Posterior cingulate gyrus (tissue), 11 donors: ENCODE data around the gene MMAB.

ENCODE experiments used
- DNase-seq, 10 donors: peaks; one replicate each; pipeline versions ENCODE4 v3.0.0 to v3.0.0-alpha.2; 2020 to 2021; ENCODE audit warnings: mixed read lengths in 3 of 10
- intact Hi-C: fragments of 100-400 bp; cut with DNase I; formaldehyde crosslinking; loops from one replicate; pipeline ENCODE4 v1.15.1; 2023

MMAB gene

GRCh38 chr12:109548258-109548657 is 25.0 kb downstream of the MMAB start:
- intact Hi-C loops: no loop called here
- peak in 3 of 10 donors; percentile 2 to 25 (median 8) for DNase-seq

- peak in 3 of 10 donors; percentile 20 to 70 (median 43) for DNase-seq
Measured at GRCh38 chr12:109547286-109547685, 26.0 kb downstream of the MMAB start.

GRCh38 chr12:109545826-109546225 is 27.5 kb downstream of the MMAB start:
- intact Hi-C loops: no loop called here
- DNase-seq: peak in 2 of 10 donors; percentile 8 to 9

More at GRCh38 chr12:109547286-109547685, 26.0 kb downstream of the MMAB start:
- intact Hi-C loops: no loop called here

GRCh38 chr12:109544955-109545531 is 28.3 kb downstream of the MMAB start:
- intact Hi-C loops: no loop called here
- DNase-seq: peak in 2 of 10 donors; percentile 40 to 80

GRCh38 chr12:109542876-109543275 is 30.4 kb downstream of the MMAB start:
- intact Hi-C loops: no loop called here
- peak in 2 of 10 donors; percentile 19 to 50 for DNase-seq

DNA sequence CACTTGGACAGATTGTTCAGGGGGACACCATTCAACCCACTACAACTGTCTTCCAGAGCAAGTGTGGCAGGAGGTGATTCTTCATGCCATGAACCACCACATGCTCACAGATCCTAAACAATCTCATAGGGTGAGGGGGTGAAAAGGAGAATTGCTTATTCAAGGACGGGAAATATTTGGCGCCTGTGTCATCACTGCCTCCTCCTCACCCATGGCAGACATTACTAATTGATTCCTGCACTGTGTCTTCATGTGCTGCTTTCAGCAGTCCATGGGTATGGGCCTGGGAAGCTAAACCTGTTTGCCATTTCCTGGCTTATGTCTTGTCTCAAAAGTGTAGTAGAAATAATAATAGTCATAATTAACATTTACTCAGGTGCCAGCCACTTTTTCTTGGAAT is 31.3 kb downstream of the MMAB start:
- intact Hi-C loops: no loop called here
- DNase-seq: no peak

GRCh38 chr12:109541413-109541726 is 31.9 kb downstream of the MMAB start:
- peak in 1 of 10 donors; percentile 2 for DNase-seq
- intact Hi-C loops: no loop called here

DNA sequence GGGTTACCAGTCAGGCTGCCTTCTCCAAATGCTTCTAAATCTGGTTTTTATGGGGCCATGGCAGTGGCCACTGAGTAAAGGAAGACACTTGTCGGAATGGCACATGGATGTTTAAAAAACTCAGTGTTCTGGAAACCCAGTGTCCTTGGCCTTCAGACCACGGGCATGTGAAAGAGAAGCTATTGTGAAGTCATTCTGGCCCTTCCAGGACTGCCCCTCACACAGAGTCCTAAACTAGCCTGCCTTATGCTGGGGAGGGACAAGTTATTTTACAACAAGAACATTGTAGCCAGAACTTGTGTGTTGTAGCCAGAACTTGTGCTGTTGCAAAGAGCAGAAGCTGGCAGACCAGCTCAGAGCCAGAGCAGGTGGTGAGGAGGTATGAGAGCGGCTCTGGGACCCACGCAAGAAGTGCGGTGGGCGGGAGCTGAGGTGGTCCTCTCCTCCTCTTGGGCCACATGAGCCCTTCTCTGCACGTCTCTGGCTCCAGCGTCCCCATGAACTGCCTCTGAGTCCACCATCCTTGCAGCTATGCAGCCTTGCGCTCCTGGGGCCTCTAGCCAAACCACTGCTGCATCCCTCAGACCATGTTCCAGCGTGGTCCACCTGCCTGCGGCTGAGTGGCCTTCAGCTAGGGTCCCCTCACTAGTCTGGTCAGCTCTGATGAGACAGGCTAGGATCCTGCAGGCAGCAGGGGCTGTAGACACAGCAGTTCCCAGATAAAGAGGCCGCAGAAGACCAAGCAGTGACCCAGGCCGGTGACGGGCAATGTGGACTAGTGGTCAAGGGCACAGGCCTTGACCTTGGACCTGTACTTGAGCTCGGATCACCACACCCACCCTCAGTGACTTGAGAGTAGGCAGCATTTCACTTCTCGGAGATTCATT is 32.5 kb downstream of the MMAB start:
- intact Hi-C loops: no loop called here
- DNase-seq: peak in 7 of 10 donors; percentile 20 to 67 (median 46)

DNA sequence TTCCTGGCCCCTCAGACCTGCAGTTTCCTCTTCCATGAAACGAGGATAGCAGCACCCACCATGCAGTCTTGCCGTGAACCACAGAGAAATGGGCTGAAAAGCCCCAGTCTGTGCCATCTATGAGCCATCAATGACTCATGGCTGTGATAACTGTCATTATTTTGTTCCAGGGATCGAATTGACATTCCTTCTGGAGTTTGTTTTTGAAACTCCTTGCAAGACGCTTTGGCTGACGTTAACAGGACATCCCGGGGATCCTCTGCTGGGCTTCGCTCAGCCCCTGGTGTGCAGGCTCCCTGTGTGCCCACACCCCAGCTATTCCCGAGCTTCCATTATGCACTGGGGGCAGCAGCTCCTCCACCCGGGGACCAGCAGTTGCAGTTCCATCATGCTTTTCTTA is 33.8 kb downstream of the MMAB start:
- DNase-seq: peak in 2 of 10 donors; percentile 22 to 46
- intact Hi-C loops: no loop called here

DNA sequence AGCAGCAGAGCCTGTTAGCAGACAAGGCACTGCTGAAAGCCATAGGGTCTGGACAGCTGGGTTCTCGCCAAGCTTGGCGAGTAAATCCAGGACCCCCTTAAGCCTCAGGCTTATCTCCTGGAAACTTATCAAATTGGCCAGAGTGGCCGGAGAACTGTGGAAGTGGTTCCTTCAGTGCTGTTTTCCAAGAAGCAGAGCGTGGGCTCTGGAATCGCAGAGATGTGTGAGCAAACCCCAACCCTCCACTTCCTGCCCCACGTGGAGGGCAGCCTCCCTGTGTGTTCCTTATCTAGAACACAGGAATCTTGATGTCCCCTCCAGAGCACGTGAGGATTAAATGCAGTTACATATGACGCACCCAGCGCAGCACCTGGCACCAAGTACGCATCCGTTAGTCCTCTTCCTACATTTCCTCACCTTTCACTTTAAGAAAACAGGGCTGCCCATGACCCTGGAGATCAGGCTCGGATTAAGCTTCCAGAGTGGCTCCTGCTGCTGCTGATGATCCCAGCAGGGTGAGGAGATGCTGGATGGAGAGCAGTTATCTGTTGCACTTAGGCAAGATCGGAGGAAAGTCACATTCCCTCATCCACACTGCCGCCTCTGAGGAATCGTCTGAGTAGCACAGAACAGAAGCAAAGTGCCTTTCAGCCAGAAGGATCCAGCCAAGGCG is 35.0 kb downstream of the MMAB start:
- intact Hi-C loops: no loop called here
- peak in 3 of 10 donors; percentile 5 to 33 (median 18) for DNase-seq

GRCh38 chr12:109537136-109537535 is 36.2 kb downstream of the MMAB start:
- intact Hi-C loops: no loop called here
- peak in 2 of 10 donors; percentile 78 to 81 for DNase-seq

DNA sequence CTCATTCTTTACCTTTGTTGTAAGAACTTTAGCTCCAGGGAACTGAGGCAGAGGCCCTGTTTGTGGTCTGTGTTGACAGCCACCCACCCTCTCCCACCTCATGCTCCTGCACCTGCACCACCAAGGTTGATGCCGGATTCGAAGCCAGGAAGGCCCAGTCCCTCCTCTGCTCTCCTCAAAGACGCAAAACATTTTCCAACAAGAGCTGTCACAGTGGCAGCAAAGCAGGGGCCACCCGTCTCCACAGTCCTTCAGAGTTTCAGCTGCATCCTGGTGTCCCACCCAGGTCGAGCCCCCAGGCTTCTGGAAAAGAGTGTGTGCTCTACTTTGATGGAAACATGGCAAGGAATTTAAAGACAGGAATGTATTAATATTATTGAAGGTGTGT is 37.4 kb downstream of the MMAB start:
- intact Hi-C loops: no loop called here
- peak in 3 of 10 donors; percentile 26 to 69 (median 61) for DNase-seq

GRCh38 chr12:109535231-109535862 is 38.0 kb downstream of the MMAB start:
- peak in 3 of 10 donors; percentile 50 to 72 (median 57) for DNase-seq
- intact Hi-C loops: no loop called here

DNA sequence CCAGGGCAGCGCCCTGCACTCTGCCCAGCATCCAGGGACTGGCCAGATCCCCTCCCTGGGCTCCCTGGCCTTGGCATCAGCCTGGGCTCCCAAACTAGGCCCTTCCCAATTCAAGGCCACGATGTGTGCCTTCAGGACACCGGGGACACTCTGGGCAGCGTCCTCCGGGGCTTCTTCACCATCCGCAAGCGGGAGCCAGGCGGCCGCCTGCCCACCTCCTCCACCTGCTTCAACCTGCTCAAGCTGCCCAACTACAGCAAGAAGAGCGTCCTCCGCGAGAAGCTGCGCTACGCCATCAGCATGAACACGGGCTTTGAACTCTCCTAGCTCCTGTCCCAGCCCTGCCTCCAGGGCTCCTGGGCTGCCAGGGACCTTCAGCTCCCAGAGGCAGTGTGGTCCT is 38.8 kb downstream of the MMAB start:
- peak in 2 of 10 donors; percentile 55 to 65 for DNase-seq
- intact Hi-C loops: no loop called here

DNA sequence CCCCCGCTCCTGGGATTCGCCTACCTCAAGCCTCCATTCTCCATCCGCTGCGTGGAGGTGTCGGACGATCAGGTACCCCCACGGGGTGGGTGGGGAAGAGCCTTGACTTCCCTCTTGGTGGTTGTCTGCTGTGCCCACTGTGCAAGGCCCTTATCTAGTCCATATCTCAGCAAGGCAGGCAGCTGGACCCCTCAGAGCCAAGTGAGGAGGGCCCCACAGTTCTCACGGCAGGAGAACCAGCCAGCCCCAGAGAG is 39.9 kb downstream of the MMAB start:
- intact Hi-C loops: no loop called here
- DNase-seq: peak in 1 of 10 donors; percentile 57

- peak in 2 of 10 donors; percentile 62 to 73 for DNase-seq
Measured at GRCh38 chr12:109532721-109533486, 40.4 kb downstream of the MMAB start.

DNA sequence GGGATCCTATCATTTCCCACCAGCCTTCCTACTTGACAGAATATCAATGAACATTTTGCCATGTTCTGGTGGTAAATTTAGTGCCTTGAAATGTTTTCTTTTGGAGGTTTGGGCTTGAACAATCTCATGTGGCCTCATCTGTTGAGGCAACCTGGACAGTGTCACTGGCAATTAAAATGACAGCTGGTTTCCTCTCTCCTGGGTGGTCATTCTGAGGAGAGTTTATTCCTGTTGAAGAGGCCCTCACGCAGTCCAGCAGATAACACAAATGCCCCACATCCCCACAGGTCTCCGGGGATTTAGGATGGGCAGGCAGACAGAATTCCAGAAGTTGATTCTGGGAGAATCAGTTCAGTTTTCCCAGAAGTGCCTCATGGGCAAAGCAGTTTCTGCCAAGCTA is 41.9 kb downstream of the MMAB start:
- no peak for DNase-seq
- intact Hi-C loops: no loop called here

More at GRCh38 chr12:109532721-109533486, 40.4 kb downstream of the MMAB start:
- intact Hi-C loops: no loop called here

- no peak for DNase-seq
- intact Hi-C loops: loop anchor here (10.0 kb wide), 1 partner anchor 45 kb away; the partner anchor contains the start of genes MMAB and MVK
Measured at GRCh38 chr12:109529691-109530640, 43.3 kb downstream of the MMAB start.
